ENCODE measurements around the gene ELAVL1.
"Not testable (repeated sequence)": the region's sequence is repeated elsewhere in the genome, so short reads cannot be mapped to it uniquely, and the experiment has no call there.

Gene ELAVL1

DNA sequence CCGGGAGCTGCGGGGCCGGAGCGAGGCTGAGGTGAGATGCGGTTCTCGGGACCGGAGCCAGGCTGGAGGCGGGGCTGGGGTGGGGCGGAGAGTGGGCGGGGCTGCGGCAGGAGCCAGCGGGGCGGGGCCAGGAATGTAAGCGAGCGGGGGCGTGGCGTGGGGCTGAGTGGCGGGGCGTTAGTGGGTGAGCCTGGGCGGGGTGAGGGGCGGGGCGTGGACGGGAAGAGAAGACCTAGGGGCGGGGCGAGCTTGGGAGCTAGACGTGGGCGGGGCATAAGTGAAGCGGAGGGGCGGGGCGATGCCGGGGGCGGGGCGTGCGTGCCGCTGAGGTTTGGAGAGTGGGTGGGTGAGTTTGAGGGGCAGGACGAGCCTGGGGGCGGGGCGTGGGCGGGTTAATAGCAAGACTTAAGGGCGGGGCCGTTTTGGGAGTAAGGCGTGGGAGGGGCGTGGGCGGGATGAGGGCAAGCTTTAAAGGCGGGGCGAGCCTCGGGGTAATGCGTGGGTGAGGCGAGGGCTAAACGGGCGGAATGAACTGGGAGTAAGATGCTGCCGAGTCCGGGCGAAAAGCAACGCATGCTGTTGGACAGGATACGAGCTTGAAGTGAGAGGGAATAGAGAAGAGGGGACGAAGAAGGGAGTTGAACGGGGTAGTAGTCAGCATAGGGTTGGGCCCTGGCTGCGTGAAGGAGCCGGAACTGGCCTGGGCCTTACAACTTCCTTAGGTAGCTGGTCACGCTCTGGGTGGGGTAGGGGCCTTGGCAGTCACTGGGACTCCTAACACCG lies 84.7 kb downstream of the ELAVL1 start:
- peak; percentile 82 to 94 for DNase-seq

DNA sequence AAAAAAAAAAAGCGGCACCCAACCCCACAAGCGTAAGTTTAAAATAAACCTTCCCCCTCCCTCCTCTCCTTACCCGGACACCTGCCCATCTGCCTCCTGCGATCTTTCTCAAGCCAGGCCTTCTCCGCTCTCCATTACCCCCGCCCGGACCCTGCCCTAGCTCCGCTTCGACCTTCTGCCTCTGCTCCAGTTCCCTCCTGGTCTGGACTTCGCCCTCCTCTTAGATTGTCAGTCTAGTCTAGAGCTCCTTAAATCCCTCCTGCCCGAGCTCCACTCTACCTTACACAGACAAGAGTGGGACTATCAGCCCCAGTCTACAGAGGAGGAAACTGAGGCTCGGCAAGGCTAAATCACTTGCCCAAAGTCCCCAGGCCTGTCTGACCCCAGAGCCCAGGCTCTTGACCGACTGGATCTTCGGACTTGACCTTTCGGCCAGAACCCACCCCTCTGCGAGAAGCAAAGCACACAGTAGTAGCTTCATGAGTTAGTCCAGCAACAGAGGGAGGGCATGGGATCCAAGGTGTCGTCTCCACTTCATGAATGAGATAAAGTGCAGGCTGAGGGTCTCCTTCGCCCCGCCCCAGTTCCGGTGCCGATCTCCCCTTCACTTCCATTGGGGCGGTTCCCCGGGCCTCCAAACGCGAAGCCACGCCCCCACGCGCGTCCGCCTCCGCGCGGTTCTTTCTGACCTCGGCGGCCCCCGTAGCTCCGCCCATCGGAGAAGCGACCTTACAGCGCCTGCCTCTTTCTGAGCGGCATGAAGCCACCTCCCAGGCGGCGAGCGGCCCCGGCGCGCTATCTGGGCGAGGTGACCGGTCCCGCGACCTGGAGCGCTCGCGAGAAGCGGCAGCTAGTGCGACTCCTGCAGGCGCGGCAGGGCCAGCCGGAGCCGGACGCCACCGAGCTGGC lies 85.6 kb downstream of the ELAVL1 start, which contains the start of gene SNAPC2:
Gene SNAPC2, plus strand, starts transcription at position 729 of the 909 bp plus-strand sequence. Its CDS starts 29 bp downstream, at position 758.
- peak; percentile 86 for DNase-seq

DNA sequence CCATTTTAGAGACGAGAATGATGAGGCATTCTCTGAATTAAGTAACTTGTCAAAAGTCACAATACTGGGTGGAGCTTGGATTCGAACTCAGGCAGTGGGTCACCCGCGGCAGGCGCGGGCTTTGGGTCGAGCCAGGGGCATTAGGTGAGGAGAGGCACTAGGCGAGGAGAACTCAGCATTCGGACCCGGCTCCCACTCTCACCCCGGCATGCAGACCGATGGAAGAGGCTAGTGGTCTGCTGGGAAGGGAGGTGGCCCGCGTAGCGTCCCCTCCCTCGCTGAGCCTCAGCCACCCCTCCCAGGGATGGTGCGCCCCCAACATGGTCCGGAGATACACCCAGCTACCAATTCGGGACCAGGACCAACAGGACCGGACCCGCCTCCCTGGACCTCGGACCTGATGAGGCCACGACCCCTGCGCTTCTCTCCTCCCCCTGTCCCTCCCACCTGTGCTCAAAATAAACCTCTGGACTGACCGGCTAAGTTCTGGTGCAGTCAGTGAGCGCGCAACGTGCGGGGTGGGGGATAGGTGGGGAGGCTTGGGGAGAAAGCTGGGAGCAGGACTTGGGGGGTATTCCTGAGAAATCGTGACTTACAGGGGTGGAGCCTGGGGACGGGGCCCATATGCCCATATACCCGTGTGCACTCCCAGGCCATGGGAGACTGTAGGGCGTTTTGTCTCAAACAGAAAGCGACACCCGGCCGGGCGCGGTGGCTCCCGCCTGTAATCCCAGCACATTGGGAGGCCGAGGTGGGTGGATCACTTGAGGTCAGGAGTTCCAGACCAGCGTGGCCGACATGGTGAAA lies 86.6 kb downstream of the ELAVL1 start:
- no peak for DNase-seq

DNA sequence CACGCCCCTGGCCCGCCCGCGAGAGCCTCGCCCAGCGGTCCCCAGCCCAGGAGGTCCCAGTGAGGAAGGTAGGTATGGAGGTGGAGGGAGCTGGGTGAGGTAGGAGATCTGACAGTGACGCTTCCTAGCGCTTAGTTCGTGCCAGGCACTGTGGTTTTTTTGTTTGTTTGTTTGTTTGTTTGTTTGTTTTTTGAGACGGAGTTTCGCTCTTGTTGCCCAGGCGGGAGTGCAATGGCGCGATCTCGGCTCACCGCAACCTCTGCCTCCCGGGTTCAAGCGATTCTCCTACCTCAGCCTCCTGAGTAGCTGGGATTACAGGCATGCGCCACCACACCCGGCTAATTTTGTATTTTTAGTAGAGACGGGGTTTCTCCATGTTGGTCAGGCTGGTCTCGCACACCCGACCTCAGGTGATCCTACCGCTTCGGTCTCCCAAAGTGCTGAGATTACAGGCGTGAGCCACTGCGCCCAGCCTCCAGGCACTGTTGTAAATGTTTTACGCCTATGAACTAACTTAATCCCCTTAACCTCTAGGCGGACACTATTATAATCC lies 87.3 kb downstream of the ELAVL1 start:
- not testable (repeated sequence) for DNase-seq

DNA sequence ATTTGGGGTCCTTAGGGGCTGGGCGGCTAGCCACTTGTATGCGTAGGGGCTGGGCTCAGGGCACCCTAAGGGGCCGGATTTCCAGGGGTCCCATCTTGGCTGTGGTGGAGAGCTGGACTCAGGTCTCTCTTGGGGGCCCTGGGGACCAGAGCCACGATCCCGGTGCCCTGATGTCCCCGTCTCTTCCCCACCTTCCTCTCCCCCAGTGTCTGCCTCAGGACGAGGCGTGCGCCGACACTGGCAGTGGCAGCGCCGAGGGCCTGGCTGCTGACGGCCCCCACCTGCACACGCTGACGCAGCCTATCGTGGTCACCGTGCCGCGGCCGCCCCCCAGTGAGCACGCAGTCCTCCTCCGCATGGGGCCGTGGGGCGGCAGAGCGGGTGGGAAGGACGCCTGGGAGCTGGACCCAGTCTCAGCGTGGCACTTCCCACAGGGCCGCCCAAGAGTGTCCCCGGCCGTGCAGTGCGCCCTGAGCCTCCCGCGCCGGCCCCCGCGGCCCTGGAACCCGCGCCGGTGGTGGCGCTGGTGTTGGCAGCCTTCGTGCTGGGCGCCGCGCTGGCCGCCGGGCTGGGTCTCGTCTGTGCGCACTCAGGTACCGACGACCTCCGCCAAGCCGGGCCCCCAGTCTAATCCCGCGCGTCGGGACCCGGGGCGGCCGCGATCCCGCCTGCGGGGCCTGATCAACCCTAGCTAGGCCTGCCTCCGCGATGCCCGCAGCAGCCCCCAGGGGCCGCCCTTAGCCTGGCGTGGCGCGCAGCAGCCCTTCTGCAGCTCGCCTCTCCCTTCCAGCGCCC lies 88.0 kb downstream of the ELAVL1 start:
- peak; percentile 25 to 51 for DNase-seq

DNA sequence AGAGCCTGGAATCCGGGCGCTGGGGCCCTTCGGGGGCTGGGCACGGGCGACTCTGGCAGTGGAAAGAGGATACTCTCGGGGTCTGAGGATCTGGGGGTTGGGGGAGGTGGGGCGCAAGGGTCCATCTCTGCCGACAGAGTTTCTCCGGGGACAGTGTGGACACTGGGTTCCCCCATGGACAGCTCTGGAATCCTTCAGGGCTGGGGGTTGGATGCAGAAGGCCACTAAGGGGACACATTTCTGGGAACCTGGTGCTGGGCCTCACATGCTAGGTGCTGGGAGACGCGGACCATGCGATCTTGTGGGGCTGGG lies 88.5 kb downstream of the ELAVL1 start:
- DNase-seq = no peak

DNA sequence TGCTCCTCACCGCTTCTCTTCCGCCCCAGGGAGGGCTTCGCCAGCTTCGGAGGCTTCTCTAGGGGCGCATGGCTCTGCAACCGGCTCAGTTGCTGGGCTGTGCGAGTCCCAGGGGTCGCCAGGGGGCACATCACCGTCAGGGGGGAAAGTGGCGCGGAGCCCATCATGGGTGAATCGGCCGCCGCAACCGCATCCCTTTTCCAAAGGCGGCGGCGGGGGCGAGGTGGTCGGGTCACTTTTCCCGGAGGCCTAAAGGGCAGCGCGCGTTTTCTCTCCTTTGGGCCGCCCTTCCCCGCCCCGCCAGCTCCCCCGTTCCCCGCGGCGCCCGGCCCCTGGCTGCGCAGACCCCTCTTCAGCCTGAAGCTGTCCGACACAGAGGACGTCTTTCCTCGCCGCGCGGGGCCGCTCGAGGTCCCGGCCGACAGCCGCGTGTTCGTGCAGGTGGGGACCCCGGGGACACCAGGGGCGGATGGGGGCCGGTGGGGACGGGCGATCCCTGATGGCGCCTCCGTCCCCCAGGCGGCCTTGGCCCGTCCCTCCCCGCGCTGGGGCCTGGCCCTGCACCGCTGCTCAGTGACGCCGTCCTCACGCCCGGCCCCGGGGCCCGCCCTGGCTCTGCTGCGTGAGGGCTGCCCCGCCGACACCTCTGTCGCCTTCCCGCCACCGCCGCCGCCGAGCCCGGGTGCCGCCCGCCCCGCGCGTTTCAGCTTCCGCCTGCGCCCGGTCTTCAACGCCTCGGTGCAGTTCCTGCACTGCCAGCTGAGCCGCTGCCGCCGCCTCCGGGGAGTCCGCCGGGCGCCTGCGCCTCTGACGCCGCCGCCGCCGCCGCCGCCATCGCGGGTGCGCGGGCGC lies 89.1 kb downstream of the ELAVL1 start:
- peak; percentile 14 to 58 for DNase-seq

DNA sequence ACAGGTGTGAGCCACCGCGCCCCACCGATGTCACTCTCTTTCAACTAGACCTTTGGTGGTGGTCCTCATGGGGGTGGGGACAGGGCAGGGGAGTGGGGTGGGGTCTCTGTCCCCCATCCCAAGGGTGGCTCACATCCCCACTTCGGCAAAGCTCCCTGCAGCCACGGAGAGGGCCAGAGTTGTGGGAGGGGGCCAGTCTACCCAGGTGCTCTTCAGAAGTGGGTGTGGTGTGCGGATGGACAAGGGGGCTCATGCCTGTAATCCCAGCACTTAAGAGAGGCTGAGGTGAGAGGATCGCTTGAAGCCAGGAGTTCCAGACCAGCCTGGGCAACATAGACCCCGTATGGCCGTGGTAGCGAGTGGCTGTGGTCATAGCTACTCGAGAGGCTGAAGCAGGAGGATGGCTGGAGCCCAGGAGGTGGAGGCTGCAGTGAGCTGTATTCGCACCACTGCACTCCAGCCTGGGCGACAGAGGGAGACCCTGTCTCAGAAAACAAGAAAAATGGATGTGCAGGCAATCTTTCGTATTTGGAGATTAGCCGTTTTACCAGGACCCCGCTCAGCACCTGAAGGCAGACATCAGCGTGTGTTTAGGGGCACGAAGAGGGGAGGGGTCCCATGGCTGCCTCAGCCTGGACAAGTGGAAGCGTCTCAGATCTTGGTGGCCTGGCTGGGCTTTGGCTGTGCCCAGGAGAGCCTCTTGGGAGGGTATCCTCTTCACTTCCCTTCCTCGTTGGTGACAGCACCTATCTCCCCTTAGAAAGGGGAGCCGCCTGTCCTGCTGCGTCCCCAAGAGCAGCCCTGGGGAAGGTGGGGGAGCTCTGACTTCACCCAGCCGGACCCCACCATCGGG lies 90.0 kb downstream of the ELAVL1 start:
- DNase-seq = no peak

DNA sequence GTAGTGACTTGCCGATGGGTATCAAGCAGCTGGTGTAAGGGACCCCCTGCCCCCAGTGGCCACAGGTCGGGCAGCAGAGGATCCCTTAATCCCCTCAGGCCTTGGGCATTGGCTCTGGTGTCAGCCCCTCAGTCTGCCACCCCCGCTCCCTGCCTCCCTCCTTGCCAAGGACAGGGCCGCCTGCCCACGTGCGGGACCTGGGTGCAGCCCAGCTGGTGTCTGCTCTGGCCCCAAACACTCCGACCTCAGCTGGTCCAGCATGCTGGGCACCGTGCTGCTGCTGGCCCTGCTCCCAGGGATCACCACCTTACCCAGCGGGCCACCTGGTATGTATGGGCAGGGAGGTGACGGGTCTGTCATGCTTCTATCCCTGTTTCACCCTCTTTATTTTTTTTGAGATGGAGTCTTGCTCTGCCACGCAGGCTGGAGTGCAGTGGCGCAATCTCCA lies 90.8 kb downstream of the ELAVL1 start, which contains the start of gene TGFBR3L:
Gene TGFBR3L, plus strand, starts transcription at position 233 of the 448 bp plus-strand sequence.
- no peak for DNase-seq

DNA sequence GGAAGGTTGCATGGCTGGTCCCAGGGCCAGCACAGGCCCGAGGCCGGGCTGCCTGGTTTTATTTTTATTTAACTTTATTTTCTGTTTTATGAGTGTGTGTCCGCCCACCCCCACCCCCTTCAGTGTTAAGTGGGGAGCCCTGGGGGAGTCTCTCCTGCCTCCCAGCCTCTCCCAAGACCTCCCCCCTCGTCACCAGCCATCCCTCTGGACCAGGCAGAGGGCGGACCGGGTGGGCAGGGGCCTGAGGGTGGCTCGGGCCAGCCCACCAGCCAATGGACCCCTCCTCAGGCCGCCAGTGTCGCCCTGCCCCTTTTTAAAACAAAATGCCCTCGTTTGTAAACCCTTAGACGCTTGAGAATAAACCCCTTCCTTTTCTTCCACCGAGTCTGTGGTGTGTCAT lies 91.3 kb downstream of the ELAVL1 start:
- no peak for DNase-seq

DNA sequence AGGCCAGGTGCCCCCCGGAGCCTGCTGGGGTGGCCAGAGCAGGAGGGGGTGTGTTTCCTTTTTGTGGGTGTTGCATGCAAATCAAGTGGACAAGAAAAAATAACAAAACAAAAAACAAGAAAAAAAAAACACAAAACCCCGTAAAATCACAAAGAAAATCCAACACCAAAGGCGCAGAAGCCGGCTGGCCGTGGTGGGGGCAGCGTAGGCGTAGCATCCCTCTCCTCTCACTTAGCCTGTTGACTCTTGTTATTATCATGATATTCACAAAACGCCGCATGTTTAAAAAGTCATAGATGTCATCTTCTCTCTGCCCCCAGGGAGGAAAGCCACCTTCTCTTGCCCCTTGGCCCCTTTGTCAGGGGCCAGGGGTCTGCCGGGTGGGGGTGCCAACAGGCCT lies 91.8 kb downstream of the ELAVL1 start:
- no peak for DNase-seq

DNA sequence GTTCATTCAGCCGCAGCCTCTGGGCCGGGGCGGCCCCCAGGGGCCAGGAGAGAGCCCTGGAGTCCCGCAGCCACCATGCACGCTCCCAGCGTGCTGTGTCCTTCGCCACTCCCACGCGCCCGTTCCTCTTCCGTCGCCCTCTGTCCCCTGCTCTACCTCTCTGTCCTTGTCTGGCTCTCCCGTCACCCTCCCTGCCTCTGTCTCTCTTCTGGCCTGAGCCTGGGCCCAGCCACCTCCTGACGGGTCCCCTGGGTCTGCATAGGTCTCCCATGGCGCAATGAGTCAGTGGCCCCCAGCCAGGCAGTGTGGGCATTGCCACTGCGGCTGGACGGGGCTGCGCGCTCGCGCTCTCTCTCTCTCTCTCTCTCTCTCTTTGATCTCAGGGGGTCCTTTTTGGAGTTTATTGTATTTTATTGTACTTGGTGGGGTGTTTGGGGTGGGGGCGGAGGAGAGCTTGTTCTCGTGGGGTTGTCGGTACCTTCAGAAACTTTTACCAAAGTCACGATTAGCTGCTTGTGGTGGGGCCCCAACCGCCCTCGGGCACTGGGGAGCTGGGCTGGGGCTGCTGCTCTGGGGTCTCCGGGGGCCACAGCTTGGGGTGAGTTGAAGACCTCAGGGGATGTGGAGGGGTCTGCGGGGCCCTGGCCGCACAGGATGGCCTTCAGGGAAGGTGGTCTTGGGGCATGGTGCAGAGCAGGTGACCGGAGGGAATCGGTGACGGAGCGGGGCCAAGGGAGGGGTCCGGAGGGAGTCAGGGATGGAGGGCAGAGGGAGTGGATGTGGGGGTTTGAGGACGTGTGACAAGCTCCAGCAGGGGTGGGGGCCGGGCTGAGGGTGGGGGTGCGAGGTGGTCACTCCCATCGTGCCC lies 92.5 kb downstream of the ELAVL1 start:
- no peak for DNase-seq

DNA sequence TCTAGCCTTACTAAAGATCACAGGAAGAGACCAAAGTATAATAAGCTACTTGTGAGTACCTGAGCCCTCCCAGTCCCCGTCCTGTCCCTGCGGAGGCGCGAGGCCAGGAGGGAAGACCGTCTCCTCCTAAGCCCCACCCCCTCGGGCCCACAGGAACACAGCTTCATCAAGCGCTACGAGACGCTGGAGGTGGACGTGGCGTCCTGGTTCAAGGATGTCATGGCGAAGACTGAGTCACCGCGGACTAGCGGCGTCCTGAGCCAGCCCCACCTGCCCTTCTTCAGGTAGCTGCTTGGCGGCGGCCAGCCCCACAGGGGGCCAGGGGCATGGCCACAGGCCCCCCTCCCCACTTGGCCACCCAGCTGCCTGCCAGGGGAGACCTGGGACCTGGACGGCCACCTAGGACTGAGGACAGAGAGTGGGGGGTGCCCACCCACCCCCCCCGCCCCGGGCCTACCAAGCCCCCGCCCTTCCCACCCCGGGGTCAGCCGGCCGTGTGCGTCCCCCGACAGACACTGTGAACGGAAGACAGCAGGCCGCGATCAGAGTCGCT lies 93.2 kb downstream of the ELAVL1 start:
- no peak for DNase-seq

DNA sequence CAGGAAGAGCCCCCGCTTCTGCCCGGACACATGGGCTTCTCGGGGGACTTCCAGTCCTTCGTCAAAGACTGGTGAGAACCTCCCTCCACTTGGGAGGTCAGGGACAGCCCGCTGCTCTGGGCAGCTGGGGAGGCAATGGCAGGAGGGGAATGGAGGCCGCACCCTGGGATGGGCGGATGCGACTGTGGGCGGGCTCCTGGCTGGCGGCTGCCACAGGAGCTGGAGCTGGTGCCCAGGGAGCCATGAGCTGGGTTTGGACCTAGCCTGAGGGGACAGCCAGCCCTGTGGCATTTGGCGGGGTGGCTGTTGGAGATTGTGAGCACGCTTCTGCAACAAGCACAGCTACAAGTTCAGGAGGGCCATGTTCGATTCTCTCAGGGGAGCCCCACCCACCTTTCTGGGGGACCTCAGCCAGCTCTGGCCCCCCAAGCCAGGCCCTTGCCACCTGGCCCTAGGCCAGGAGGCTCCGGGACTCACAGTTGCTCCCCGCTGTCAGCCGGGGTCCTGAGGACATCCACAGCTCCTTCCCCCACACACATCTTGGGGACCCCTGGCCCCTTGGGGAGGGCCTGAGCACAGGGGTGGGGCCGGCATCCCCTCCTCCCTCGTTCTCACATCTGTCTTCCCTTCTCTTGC lies 93.8 kb downstream of the ELAVL1 start:
- DNase-seq = no peak

DNA sequence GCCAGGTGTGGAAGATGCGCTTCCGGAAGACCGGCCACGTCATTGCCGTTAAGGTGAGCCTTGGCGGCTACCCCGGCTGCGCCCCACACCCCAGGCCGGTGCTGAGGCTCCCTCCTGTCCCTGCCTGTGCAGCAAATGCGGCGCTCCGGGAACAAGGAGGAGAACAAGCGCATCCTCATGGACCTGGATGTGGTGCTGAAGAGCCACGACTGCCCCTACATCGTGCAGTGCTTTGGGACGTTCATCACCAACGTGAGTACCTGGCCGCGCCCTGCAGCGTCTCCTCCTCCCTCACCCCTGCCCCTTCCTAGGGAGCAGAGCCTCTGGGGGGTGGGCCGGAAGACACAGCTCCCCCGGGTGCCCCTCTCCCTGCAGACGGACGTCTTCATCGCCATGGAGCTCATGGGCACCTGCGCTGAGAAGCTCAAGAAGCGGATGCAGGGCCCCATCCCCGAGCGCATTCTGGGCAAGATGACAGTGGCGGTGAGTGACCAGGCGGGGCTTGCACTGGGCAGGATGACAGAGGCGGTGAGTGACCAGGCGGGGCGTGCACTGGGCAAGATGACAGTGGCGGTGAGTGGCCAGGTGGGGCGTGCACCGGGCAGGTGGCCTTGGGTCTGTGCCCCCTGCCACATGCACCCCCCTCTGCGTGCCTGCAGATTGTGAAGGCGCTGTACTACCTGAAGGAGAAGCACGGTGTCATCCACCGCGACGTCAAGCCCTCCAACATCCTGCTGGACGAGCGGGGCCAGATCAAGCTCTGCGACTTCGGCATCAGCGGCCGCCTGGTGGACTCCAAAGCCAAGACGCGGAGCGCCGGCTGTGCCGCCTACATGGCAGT lies 94.9 kb downstream of the ELAVL1 start:
- no peak for DNase-seq

DNA sequence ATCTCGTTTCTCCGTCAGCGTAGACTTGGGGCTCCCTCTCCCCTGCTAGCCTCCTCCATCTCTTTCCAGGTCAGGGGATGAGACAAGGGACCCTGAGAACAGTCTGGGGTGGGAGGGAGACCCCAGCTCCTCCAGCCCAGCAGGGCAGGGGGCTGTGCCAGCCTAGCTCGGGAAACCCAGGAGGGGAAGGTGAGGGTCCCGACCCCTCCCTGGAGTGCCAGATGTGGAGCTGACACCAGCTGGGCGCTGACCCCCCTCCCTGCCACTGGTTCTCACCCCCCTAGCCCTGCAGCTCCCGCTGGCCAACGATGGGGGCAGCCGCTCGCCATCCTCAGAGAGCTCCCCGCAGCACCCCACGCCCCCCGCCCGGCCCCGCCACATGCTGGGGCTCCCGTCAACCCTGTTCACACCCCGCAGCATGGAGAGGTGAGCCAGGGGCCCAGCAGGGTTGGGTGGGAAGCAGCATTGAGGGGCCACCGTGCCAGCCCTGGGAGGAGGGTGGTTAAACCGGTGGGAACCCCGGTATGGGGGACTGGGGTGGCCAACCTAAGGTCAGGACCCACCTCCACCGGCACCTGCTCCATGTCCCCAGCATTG lies 95.9 kb downstream of the ELAVL1 start:
- DNase-seq = no peak
